ENCODE measurements around the gene MYO7B. TPM values are rescaled to one million over a fixed set of nuclear protein-coding genes. Genes with fewer than 3 reads are reported as not detected.

MYO7B gene
- total RNA-seq, 3 donors from 2014 or later, result 0.32 to 2.3 TPM; not detected in 1

DNA sequence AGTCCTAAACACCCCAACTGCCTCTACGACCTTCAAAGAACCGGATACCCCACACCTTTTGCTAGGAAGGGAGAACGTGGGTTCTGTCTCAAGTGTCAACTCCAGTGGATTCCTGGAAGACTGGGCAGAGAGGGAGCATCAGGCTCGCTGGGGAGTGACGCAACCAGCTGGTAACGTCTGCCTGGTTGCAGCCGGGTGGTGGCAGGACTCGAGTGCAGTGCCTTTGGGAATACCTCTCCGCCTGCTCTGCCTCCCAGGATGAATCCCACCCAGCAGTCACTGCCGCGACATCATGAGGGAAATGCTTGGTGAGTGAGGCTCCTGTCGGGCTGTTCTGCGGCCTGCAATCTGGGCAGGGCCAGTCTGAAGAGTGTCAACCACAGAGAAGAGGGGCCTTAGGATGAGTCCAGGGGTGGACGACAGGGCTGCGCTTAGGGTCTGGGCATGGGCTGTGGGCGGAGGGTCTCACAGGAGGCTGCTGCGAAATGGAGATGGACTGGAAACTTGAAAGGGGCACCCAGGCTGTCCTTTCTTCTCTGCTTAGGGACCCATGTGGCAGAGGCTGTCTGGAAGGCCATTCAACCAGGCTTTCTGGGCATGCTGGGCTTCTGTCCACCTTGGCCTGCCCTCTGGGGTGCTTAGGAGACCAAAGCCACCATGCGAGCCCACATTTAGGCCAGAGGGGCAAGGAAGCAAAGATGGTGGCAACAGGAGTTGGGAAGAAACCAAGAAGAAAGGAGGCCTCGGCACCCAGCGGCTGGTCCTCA lies 123.3 kb downstream of the MYO7B start:
- Histone ChIP-seq H3K27me3 (no peaks in the 10 kb centered on the region), H3K27ac (peak overlapping the region; percentile 45 to 75), H3K4me3 (no peak overlapping the region), H3K4me1 (peaks cover 0 to 6% of the 10 kb centered on the region in 2 donors), H3K36me3 (no peaks in the 10 kb centered on the region), H3K9me3 (no peaks in the 10 kb centered on the region)
- intact Hi-C loops (cut with DNase I; ENCODE audit: low total_unique reads), result no loop called here
- TF ChIP-seq POLR2A (IDR thresholded peaks at IDR 0.05) (no peak), POLR2AphosphoS5 (IDR thresholded peaks at IDR 0.05) (no peak)
- TF ChIP-seq, protein P1, sequence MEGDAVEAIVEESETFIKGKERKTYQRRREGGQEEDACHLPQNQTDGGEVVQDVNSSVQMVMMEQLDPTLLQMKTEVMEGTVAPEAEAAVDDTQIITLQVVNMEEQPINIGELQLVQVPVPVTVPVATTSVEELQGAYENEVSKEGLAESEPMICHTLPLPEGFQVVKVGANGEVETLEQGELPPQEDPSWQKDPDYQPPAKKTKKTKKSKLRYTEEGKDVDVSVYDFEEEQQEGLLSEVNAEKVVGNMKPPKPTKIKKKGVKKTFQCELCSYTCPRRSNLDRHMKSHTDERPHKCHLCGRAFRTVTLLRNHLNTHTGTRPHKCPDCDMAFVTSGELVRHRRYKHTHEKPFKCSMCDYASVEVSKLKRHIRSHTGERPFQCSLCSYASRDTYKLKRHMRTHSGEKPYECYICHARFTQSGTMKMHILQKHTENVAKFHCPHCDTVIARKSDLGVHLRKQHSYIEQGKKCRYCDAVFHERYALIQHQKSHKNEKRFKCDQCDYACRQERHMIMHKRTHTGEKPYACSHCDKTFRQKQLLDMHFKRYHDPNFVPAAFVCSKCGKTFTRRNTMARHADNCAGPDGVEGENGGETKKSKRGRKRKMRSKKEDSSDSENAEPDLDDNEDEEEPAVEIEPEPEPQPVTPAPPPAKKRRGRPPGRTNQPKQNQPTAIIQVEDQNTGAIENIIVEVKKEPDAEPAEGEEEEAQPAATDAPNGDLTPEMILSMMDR (IDR thresholded peaks at IDR 0.05), result no peak
- DNase-seq (ENCODE audit: low spot score in 2 of 2), result no peak

DNA sequence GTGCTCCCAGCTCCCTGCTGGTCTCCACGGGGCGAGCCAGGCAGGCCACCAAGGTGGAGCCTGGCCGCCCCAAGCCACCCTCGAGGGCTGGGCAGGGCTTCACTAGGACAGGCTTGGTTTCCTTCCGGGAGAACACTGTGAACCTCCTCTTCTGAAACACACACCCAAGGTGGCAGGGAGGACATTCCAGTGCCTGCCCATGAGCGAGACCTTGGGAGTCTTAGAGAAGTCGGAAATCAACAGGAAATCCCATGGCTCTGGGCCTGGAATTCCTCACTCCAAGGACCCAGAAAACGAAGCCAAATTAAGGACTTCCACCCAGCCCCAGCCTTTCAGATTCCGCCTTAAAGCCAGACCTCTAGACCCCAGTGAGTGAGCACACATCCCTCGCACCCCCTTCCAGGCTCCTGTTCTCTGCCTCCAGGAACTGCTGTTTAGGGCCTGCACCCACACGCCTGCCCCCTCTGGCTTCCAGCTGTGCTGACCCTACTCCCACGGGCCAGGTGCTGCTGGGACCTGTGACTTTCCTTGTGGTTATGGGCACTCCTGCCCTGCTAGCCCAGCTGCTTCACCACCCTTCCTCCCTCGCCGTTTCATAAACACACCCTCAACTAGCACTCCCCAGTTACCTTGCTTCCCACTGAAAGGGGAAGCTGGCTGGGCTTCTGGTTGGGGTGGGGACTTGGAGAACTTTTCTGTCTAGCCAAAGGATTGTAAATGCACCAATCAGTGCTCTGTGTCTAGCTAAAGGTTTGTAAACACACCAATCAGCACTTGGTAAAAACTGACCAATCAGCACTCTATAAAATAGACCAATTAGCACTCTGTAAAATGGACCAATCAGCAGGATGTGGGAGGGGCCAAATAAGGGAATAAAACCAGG lies 124.2 kb downstream of the MYO7B start:
- Histone ChIP-seq H3K4me1 (peaks cover 0 to 6% of the 10 kb centered on the region in 2 donors), H3K27me3 (no peaks in the 10 kb centered on the region)

DNA sequence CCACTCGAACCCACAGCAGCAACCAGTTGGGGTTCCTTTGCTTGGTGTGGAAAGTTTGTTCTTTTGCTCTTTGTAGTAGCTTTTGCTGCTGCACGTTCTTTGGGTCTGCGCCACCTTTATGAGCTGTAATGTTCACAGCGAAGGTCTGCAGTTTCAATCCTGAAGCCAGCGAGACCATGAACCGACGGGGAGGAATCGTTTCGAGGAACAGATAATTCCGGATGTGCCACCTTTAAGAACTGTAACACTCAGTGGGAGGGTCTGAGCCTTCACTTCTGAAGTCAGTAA lies 124.8 kb downstream of the MYO7B start:
- peak overlapping the region in 1 of 2 donors; percentile 75 for H3K27ac ChIP-seq

More for the DNA sequence above, 124.2 kb downstream of the MYO7B start:
- TF ChIP-seq POLR2AphosphoS5 (IDR thresholded peaks at IDR 0.05), result peak in 1 of 3 donors; percentile 40
- TF ChIP-seq, protein P1 (IDR thresholded peaks at IDR 0.05), result no peak
- no peaks in the 10 kb centered on the region for H3K36me3 ChIP-seq
- no peaks in the 10 kb centered on the region for H3K9me3 ChIP-seq
- H3K27ac ChIP-seq, result peak overlapping the region; percentile 45 to 75
- intact Hi-C loops (cut with DNase I; ENCODE audit: low total_unique reads), result no loop called here
- no peak overlapping the region for H3K4me3 ChIP-seq
- DNase-seq (ENCODE audit: low spot score in 2 of 2), result no peak

DNA sequence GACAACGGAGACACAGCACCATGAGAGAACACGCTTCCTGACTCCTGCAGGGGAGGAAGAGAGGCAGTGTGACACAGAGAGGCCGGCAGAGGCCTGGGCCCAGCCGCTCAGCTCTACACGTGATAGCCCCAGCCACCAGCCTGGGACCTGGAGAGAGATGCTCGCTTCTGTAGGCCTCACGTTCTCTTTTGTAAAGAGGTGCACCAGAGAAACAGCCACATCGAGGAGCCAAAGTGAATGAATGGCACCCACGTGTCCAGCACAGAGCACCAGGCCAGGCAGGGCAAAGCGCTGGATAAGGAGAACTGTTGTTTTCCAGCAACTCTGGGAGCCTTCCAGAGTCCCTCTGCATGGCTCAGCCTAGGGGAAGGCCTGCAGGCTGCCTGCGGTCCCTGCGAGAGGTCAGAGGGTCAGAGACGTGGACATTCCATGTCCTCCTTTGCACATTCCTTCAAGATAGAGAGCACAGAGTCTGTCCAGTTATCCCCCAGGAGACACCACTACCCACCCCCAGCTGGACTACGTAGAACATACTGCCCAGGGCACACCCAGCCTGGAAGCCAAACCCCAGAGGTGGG lies 125.7 kb downstream of the MYO7B start:
- no peaks in the 10 kb centered on the region for H3K27me3 ChIP-seq
- peak in 1 of 2 donors; percentile 25 for DNase-seq (ENCODE audit: low spot score in 2 of 2)
- no peaks in the 10 kb centered on the region for H3K9me3 ChIP-seq
- H3K4me3 ChIP-seq, result no peak overlapping the region
- TF ChIP-seq POLR2AphosphoS5 (IDR thresholded peaks at IDR 0.05) (no peak), POLR2A (IDR thresholded peaks at IDR 0.05) (no peak)
- TF ChIP-seq, protein P1 (IDR thresholded peaks at IDR 0.05), result no peak
- H3K36me3 ChIP-seq, result no peaks in the 10 kb centered on the region
- peak overlapping the region; percentile 1 to 55 for H3K27ac ChIP-seq
- intact Hi-C loops (cut with DNase I; ENCODE audit: low total_unique reads), result no loop called here
- peaks cover 0 to 6% of the 10 kb centered on the region in 2 donors for H3K4me1 ChIP-seq

More for the DNA sequence above, 124.8 kb downstream of the MYO7B start:
- Histone ChIP-seq H3K4me1 (peaks cover 0 to 6% of the 10 kb centered on the region in 2 donors), H3K36me3 (no peaks in the 10 kb centered on the region), H3K9me3 (no peaks in the 10 kb centered on the region), H3K4me3 (no peak overlapping the region), H3K27me3 (no peaks in the 10 kb centered on the region)
- TF ChIP-seq POLR2A (IDR thresholded peaks at IDR 0.05) (no peak), POLR2AphosphoS5 (IDR thresholded peaks at IDR 0.05) (no peak)
- TF ChIP-seq, protein P1 (IDR thresholded peaks at IDR 0.05), result no peak
- intact Hi-C loops (cut with DNase I; ENCODE audit: low total_unique reads), result no loop called here
- DNase-seq (ENCODE audit: low spot score in 2 of 2), result no peak

Data from breast epithelium (tissue), 4 donors.